ENCODE data around the gene PHACTR1.

- TF ChIP-seq POLR2AphosphoS5 (IDR thresholded peaks at IDR 0.05) (no peak), CTCF (IDR thresholded peaks at IDR 0.05) (no peak), EP300 (IDR thresholded peaks at IDR 0.05) (no peak)
Measured at GRCh38 chr6:12717356-12717755, 789 bp downstream of the PHACTR1 start.
